ENCODE measurements around the gene TTC33. TPM values are rescaled to one million over a fixed set of nuclear protein-coding genes. Genes with fewer than 3 reads are reported as not detected.

Gene TTC33
- total RNA-seq, 6 experiments from 2014 or later, result 5.6 to 9.2 (median 7.0) TPM

GRCh38 chr5:40775846-40776657 lies 20.3 kb upstream of the TTC33 start:
- Histone ChIP-seq H3K27ac (peak overlapping the region in 1 of 3 donors; percentile 1), H3K27me3 (no peaks in the 10 kb centered on the region), H3K4me3 (no peak overlapping the region), H3K9me3 (no peaks in the 10 kb centered on the region), H3K4me1 (peaks cover 0 to 34% (median 11%) of the 10 kb centered on the region in 4 donors), H3K36me3 (peaks cover 0 to 45% (median 14%) of the 10 kb centered on the region in 4 donors)
- DNase-seq (no peak), ATAC-seq (no peak)
- intact Hi-C loops (cut with DNase I), result no loop called here
- TF ChIP-seq CTCF (IDR thresholded peaks at IDR 0.05) (no peak), POLR2A (IDR thresholded peaks at IDR 0.05) (no peak)
- WGBS (ENCODE audit: insufficient coverage, low coverage, low lambda C conversion rate, missing lambda C conversion rate), result 40% methylated on average over 6 of the region's 6 CpGs

GRCh38 chr5:40775085-40775845 lies 19.5 kb upstream of the TTC33 start:
- intact Hi-C loops (cut with DNase I), result no loop called here
- Histone ChIP-seq H3K9me3 (no peaks in the 10 kb centered on the region), H3K36me3 (peaks cover 0 to 48% (median 15%) of the 10 kb centered on the region in 4 donors), H3K27me3 (no peaks in the 10 kb centered on the region), H3K4me3 (no peak overlapping the region), H3K27ac (no peak overlapping the region), H3K4me1 (peaks cover 0 to 26% (median 9%) of the 10 kb centered on the region in 4 donors)
- 76% methylated on average over 4 of the region's 4 CpGs for WGBS (ENCODE audit: insufficient coverage, low coverage, low lambda C conversion rate, missing lambda C conversion rate)
- no peak for DNase-seq
- TF ChIP-seq POLR2A (IDR thresholded peaks at IDR 0.05) (no peak), CTCF (IDR thresholded peaks at IDR 0.05) (no peak)
- peak in 1 of 4 donors; percentile 36 for ATAC-seq

- peaks cover 0 to 48% (median 15%) of the 10 kb centered on the region in 4 donors for H3K36me3 ChIP-seq
- H3K4me3 ChIP-seq, result no peak overlapping the region
- ATAC-seq (peak in 1 of 4 donors; percentile 27), DNase-seq (no peak)
- H3K27me3 ChIP-seq, result no peaks in the 10 kb centered on the region
- no peak overlapping the region for H3K27ac ChIP-seq
- peak in 1 of 4 donors; percentile 14 for TF ChIP-seq CTCF (IDR thresholded peaks at IDR 0.05)
- no peak for TF ChIP-seq POLR2A (IDR thresholded peaks at IDR 0.05)
- intact Hi-C loops (cut with DNase I), result no loop called here
- 78% methylated on average over 1 of the region's 1 CpG for WGBS (ENCODE audit: insufficient coverage, low coverage, low lambda C conversion rate, missing lambda C conversion rate)
- no peaks in the 10 kb centered on the region for H3K9me3 ChIP-seq
- H3K4me1 ChIP-seq, result peaks cover 0 to 20% (median 7%) of the 10 kb centered on the region in 4 donors
These were observed 18.9 kb upstream of the TTC33 start for GRCh38 chr5:40774623-40775022.

GRCh38 chr5:40770764-40771163 lies 15.0 kb upstream of the TTC33 start:
- H3K27me3 ChIP-seq, result no peaks in the 10 kb centered on the region
- H3K4me3 ChIP-seq, result no peak overlapping the region
- H3K9me3 ChIP-seq, result no peaks in the 10 kb centered on the region
- WGBS (ENCODE audit: insufficient coverage, low coverage, low lambda C conversion rate, missing lambda C conversion rate), result 99% methylated on average over 5 of the region's 5 CpGs
- H3K36me3 ChIP-seq, result peaks cover 6 to 69% (median 19%) of the 10 kb centered on the region in 4 donors
- peaks cover 0 to 3% (median 3%) of the 10 kb centered on the region in 4 donors for H3K4me1 ChIP-seq
- intact Hi-C loops (cut with DNase I), result no loop called here
- H3K27ac ChIP-seq, result no peak overlapping the region
- TF ChIP-seq POLR2A (IDR thresholded peaks at IDR 0.05) (no peak), CTCF (IDR thresholded peaks at IDR 0.05) (no peak)
- DNase-seq (no peak), ATAC-seq (no peak)

All from right lobe of liver (tissue), 6 donors.